Caco-2 (cell line): Measurements from ENCODE around the gene ENPP1. TPM values are rescaled to one million over a fixed set of nuclear protein-coding genes. Genes with fewer than 3 reads are reported as not detected.

Experiments
- BruUV-seq: library from RNA; stranded (reverse); fragments of 400-500 nt; replicated peaks from 2 replicates; lab custom pipeline; 2021; lab: Mats Ljungman, UMichigan
- CTCF ChIA-PET: fragments of 300-600 bp; sonication (Branson Sonifier 250); formaldehyde crosslinking; loops from one replicate; lab custom pipeline; 2022; ENCODE audit warnings: antibody characterized with exemption; lab: Charles Lee
- POLR2A ChIA-PET: fragments of 300-600 bp; sonication (Branson Sonifier 250); formaldehyde crosslinking; loops from one replicate; lab custom pipeline; 2022; ENCODE audit warnings: antibody characterized with exemption; lab: Charles Lee
- DNase-seq, 2 experiments: peaks; one replicate each; pipeline versions ENCODE4 v3.0.0 to v3.0.0-alpha.2; 2020 to 2022
- H3K27me3 ChIP-seq: replicated peaks from 2 replicates; pipeline ENCODE4 v1.6.0; 2011; ENCODE audit warnings: low read length; ENCODE audit not compliant: control insufficient read depth, insufficient read depth
- H3K36me3 ChIP-seq: 2 replicates; pipeline ENCODE4 v1.5.1; 2011; ENCODE audit warnings: low read length; ENCODE audit not compliant: control insufficient read depth, insufficient read depth
- H3K4me1 ChIP-seq: fragments of 250-450 bp; sonication (Bioruptor Pico); 2 replicates; pipeline ENCODE4 v1.5.1; 2020; ENCODE audit warnings: mild to moderate bottlenecking
- H3K4me3 ChIP-seq: 2 replicates; pipeline ENCODE4 v1.5.1; 2011; ENCODE audit warnings: low read depth, mild to moderate bottlenecking, control low read depth, low read length
- H3K9me3 ChIP-seq: fragments of 250-450 bp; sonication (Bioruptor Pico); 2 replicates; pipeline ENCODE4 v1.5.1; 2020; ENCODE audit warnings: mild to moderate bottlenecking, moderate library complexity
- H3K27ac Mint-ChIP-seq: one replicate; pipeline ENCODE4 v1.8.0; 2022; ENCODE audit warnings: mixed read lengths; ENCODE audit not compliant: unreplicated experiment
- H3K27me3 Mint-ChIP-seq: one replicate; pipeline ENCODE4 v1.8.0; 2022; ENCODE audit warnings: mixed read lengths; ENCODE audit not compliant: insufficient read depth, unreplicated experiment
- H3K36me3 Mint-ChIP-seq: one replicate; pipeline ENCODE4 v1.8.0; 2022; ENCODE audit warnings: mild to moderate bottlenecking, mixed read lengths; ENCODE audit not compliant: insufficient read depth, unreplicated experiment
- H3K4me1 Mint-ChIP-seq: one replicate; pipeline ENCODE4 v1.8.0; 2022; ENCODE audit warnings: low read depth, mixed read lengths; ENCODE audit not compliant: unreplicated experiment
- H3K4me3 Mint-ChIP-seq: one replicate; pipeline ENCODE4 v1.8.0; 2022; ENCODE audit warnings: mild to moderate bottlenecking, moderate library complexity, mixed read lengths; ENCODE audit not compliant: unreplicated experiment
- H3K9me3 Mint-ChIP-seq: one replicate; pipeline ENCODE4 v1.8.0; 2022; ENCODE audit warnings: mixed read lengths; ENCODE audit not compliant: unreplicated experiment
- intact Hi-C: fragments of 100-400 bp; cut with micrococcal nuclease; formaldehyde crosslinking; loops from one replicate; pipeline ENCODE4 v1.10.0; 2022; ENCODE audit not compliant: unreplicated experiment
- total RNA-seq: library from RNA; stranded (reverse); gene quantifications from 2 replicates; pipeline ENCODE4 v1.2.3, GENCODE V29; 2022
- TF ChIP-seq, protein P1 (sequence below), 2 experiments: fragments of 200-600 bp in 1 of 2; IDR thresholded peaks; 1 replicate in 1 of 2; 2 replicates in 1 of 2; pipeline versions ENCODE4 v1.5.1 to v1.8.0; 2011 to 2022; ENCODE audit warnings: antibody characterized with exemption in 1 of 2, control low read depth in 1 of 2, inconsistent platforms in 1 of 2, low read depth in 1 of 2, low read length in 1 of 2, mild to moderate bottlenecking in 1 of 2, moderate library complexity in 1 of 2; ENCODE audit not compliant: insufficient read depth in 1 of 2, severe bottlenecking in 1 of 2, unreplicated experiment in 1 of 2

Gene ENPP1
- total RNA-seq, 1 experiment from 2014 or later: 4.8 TPM

DNA sequence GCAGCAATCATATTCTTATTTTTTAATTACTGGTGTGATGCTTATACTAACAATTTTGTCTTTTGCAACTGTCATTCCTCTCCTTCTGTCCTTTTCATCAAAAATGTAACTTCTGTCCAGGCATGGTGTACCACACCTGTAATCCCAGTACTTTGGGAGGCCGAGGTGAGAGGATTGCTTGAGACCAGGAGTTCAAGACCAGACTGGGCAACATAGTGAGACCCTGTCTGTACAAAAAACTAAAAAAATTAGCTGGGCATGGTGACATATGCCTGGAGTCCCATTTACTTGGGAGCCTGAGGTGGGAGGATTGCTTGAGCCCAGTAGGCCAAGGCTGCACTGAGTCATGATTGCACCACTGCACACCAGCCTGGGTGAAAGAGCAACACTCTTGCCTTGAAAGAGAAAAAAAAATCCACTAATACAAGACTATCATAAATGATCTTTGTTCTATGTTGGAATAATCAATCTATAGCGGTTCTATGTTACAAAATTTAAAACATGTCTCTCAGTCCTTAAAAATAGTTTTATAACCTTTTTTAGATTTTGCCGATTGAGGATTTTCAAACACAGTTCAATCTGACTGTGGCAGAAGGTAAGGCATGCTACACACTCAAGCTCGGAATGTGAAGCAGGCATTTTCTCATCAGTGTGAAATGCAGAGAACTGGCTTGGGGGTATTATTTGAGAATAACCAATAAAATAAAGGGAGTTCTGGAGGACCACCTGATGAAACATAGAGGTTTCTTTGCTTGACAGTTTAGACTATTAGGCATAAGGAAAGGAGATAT, 70.4 kb downstream of the ENPP1 start:
- H3K4me1 ChIP-seq: no peaks in the 10 kb centered on the region; the same call in 1 of the 2 replicates
- no peak overlapping the region for H3K4me3 ChIP-seq
- no peaks in the 10 kb centered on the region for H3K9me3 ChIP-seq
- TF ChIP-seq, protein P1, sequence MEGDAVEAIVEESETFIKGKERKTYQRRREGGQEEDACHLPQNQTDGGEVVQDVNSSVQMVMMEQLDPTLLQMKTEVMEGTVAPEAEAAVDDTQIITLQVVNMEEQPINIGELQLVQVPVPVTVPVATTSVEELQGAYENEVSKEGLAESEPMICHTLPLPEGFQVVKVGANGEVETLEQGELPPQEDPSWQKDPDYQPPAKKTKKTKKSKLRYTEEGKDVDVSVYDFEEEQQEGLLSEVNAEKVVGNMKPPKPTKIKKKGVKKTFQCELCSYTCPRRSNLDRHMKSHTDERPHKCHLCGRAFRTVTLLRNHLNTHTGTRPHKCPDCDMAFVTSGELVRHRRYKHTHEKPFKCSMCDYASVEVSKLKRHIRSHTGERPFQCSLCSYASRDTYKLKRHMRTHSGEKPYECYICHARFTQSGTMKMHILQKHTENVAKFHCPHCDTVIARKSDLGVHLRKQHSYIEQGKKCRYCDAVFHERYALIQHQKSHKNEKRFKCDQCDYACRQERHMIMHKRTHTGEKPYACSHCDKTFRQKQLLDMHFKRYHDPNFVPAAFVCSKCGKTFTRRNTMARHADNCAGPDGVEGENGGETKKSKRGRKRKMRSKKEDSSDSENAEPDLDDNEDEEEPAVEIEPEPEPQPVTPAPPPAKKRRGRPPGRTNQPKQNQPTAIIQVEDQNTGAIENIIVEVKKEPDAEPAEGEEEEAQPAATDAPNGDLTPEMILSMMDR (IDR thresholded peaks at IDR 0.05; ENCODE audit: insufficient read depth in 1 of 2, low read depth in 1 of 2, low read length in 1 of 2, severe bottlenecking in 1 of 2, unreplicated experiment in 1 of 2): no peak
- DNase-seq: no peak
- ChIA-PET POLR2A (no interaction called here), CTCF (no interaction called here)
- H3K27me3 Mint-ChIP-seq: no peaks in the 10 kb centered on the region
- H3K36me3 ChIP-seq: no peaks in the 10 kb centered on the region
- no peaks in the 10 kb centered on the region for H3K4me1 Mint-ChIP-seq
- intact Hi-C loops: no loop called here
- H3K4me3 Mint-ChIP-seq: no peak overlapping the region
- H3K36me3 Mint-ChIP-seq: no peaks in the 10 kb centered on the region
- no peaks in the 10 kb centered on the region for H3K27me3 ChIP-seq
- BruUV-seq: no TSS peak
- H3K27ac Mint-ChIP-seq: no peak overlapping the region
- no peaks in the 10 kb centered on the region for H3K9me3 Mint-ChIP-seq

DNA sequence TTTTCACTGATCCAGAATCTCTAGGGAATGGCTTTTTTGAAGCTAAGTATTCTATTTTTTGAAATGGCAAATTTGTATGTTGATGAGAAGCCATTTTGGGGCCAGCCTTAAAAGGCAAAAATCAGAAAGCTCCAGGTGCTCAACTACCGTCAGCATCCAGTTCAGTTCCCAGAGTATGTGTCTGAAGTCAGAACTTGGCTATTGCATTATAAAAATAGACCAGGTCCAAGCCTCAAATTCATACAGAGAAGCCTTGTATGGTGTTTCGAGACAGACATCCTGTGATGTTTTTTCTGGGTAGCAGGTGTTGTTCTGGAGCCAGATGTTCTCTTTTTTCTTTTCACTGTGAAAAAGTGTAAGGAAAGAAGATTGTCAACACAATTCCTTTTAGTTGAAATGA, 75.2 kb downstream of the ENPP1 start:
- POLR2A ChIA-PET: no interaction called here
- Mint-ChIP-seq H3K4me1 (no peaks in the 10 kb centered on the region), H3K9me3 (no peaks in the 10 kb centered on the region), H3K27ac (no peak overlapping the region), H3K36me3 (no peaks in the 10 kb centered on the region), H3K4me3 (no peak overlapping the region), H3K27me3 (no peaks in the 10 kb centered on the region)
- intact Hi-C loops: no loop called here
- H3K4me1 ChIP-seq: no peaks in the 10 kb centered on the region
- H3K27me3 ChIP-seq: no peaks in the 10 kb centered on the region
- H3K36me3 ChIP-seq: no peaks in the 10 kb centered on the region
- no TSS peak for BruUV-seq
- DNase-seq: no peak
- CTCF ChIA-PET: no interaction called here
- TF ChIP-seq, protein P1 (IDR thresholded peaks at IDR 0.05; ENCODE audit: insufficient read depth in 1 of 2, low read depth in 1 of 2, low read length in 1 of 2, severe bottlenecking in 1 of 2, unreplicated experiment in 1 of 2): no peak
- no peak overlapping the region for H3K4me3 ChIP-seq
- H3K9me3 ChIP-seq: no peaks in the 10 kb centered on the region

DNA sequence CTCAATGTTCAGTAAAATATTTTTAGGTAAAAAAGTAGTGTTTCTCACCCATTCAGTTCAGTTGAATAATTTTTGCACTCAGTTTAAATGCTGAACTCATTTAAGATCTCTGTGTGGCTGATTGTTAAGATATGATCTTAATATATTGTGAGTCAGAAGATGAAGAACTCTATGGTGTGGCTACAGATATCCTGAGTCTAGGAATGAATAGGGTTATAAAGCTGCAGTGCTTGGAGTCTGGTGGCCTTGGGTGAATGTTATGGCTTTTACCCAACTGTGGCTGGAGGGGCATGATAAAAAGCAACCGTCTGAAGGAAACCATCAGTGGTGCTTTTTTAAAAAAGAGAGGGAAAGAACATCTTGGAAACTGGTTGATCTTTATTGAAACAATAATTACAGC, 77.4 kb downstream of the ENPP1 start:
- Histone ChIP-seq H3K4me1 (no peaks in the 10 kb centered on the region), H3K4me3 (no peak overlapping the region), H3K9me3 (no peaks in the 10 kb centered on the region), H3K36me3 (no peaks in the 10 kb centered on the region), H3K27me3 (no peaks in the 10 kb centered on the region)
- ChIA-PET CTCF (no interaction called here), POLR2A (no interaction called here)
- H3K4me1 Mint-ChIP-seq: no peaks in the 10 kb centered on the region
- H3K27me3 Mint-ChIP-seq: no peaks in the 10 kb centered on the region
- H3K9me3 Mint-ChIP-seq: no peaks in the 10 kb centered on the region
- no peak for DNase-seq
- H3K27ac Mint-ChIP-seq: no peak overlapping the region
- no peak overlapping the region for H3K4me3 Mint-ChIP-seq
- BruUV-seq: no TSS peak
- intact Hi-C loops: no loop called here
- no peaks in the 10 kb centered on the region for H3K36me3 Mint-ChIP-seq
- TF ChIP-seq, protein P1 (IDR thresholded peaks at IDR 0.05; ENCODE audit: insufficient read depth in 1 of 2, low read depth in 1 of 2, low read length in 1 of 2, severe bottlenecking in 1 of 2, unreplicated experiment in 1 of 2): no peak
